A549 treated with CORT108297 at 1 μM for 4 hours (cell line): ENCODE results near the gene SPX. TPM values are rescaled to one million over a fixed set of nuclear protein-coding genes. Genes with fewer than 3 reads are reported as not detected.

Source experiments
- total RNA-seq: library from RNA; stranded (reverse); fragments of 200-300 nt; extraction: Qiagen RNA extraction; gene quantifications from 5 replicates; pipeline ENCODE4 v1.2.3, GENCODE V29; 2022

SPX gene
- total RNA-seq = 1.9 to 2.9 TPM (median 2.5 TPM) in 5 replicates

GRCh38 chr12:21526053-21526452, at the start of gene SPX:
SPX (plus strand) TSS chr12:21526296; CDS start chr12:21526473, 177 bp downstream.

GRCh38 chr12:21501258-21502163, 24.6 kb upstream of the SPX start, which contains the start of the genes GOLT1B and RECQL:
GOLT1B (plus strand) TSS chr12:21501789; CDS start chr12:21501924, 135 bp downstream.
RECQL (minus strand) TSS chr12:21501635; CDS start chr12:21499570, 2,065 bp downstream.

Other genes with a start within 250 kb of the SPX start
- gene SLCO1A2, start 191.4 kb upstream of the SPX start, total RNA-seq = 0.07 to 0.32 TPM (median 0.13 TPM) in 3 of 5 replicates, not detected in the others
- not detected in 5 replicates for gene IAPP, start 153.4 kb upstream of the SPX start, total RNA-seq
- 5.1 to 8.1 TPM (median 6.2 TPM) in 5 replicates for gene PYROXD1, start 88.6 kb upstream of the SPX start, total RNA-seq
- gene RECQL, start 24.7 kb upstream of the SPX start, total RNA-seq = 44.2 to 78.2 TPM (median 60.0 TPM) in 5 replicates
- gene GOLT1B, start 24.5 kb upstream of the SPX start, total RNA-seq = 88.8 to 96.2 TPM (median 92.5 TPM) in 5 replicates
- 0.07 TPM in 1 of 5 replicates, not detected in the others for gene GYS2, start 78.6 kb downstream of the SPX start, total RNA-seq
- gene LDHB, start 131.5 kb downstream of the SPX start, total RNA-seq = 1,435 to 1,672 TPM (median 1,504 TPM) in 5 replicates
- 0.29 to 0.57 TPM (median 0.30 TPM) in 5 replicates for gene KCNJ8, start 248.4 kb downstream of the SPX start, total RNA-seq